Erythroblast (primary cell): ENCODE data around the gene CSH2.

Experiments
- GATA1 ChIP-seq: IDR thresholded peaks from 2 replicates; pipeline ENCODE4 v1.6.1; 2011; ENCODE audit warnings: low read depth, mild to moderate bottlenecking, control low read depth, low read length, moderate library complexity
- POLR2A ChIP-seq: IDR thresholded peaks from 2 replicates; pipeline ENCODE4 v1.6.1; 2011; ENCODE audit warnings: mild to moderate bottlenecking, low read length

- TF ChIP-seq POLR2A (no peak), GATA1 (no peak)
These were observed 44.5 kb downstream of the CSH2 start for GRCh38 chr17:63828936-63829335.
